ENCODE results near the gene BIRC5.

The BIRC5 gene

DNA sequence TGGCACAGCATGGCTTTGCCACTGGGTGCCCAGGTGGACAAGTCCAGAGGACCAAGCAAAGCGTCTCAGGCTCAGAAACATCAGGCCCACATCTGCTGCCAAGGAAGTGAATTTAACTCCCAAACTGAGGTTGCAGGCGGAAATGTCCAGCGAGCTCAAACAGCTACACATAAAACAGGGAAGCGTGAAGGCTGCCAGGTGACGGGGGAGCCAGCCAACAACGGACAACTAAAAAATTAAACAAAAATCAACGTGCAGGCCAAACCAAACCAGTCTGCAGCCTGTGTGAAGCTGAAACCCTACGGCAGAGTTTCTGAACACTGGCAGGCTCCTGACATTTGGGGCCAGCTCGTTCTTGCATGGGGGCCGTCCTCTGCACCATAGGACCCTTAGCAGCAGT is 29.7 kb upstream of the BIRC5 start:
- no peak for DNase-seq (ENCODE audit: low read depth)

DNA sequence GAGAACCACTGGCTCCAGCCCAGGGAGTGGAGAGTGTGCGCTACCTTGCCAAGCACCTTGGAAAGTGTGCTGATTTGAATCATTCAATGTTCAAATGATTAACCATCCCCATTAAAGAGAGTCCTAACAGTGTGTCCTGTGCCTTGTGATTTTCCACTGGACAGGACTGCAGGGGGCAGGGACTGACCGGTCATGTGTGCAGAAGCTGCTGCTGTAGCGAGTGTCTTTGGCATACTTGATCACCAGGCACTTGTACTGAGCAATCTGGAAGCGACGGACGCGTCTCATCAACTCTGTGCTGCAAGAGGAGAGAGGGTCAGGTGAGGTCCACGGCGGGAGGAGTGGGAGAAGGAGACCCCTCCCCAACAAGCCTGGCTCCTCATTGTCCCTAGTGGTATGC is 29.2 kb upstream of the BIRC5 start:
- DNase-seq (ENCODE audit: low read depth): no peak

DNA sequence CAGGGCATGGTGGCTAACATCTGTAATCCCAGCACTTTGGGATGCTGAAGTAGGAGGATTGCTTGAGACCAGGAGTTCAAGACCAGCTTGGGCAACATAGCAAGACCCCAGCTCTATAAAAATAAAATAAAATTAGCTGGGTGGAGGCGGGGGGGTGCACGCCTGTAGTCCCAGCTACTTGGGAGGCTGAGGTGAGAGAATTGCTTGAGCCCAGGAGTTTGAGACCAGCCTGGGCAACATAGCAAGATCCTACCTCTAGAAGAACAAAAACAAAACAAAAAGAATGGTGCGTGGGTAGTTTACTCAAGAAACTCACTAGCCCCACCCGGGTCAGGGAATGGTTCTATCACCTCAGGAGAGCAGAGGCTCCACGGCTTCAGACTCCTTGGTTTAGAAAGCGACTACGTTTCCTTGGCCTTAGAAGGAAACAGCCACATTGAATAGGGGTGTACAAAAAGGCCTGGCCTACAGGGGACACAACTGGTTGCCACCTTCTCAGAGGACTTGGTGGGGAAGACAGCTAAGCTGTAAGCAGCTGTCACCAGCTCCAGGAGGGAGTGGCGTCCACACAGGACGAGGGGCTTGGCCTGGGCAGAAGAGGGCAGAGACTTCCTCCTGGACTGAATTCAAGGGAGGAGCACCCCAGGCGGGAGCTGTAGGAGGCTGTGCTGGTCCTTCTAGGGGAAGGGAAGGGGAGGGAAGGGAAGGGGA is 27.9 kb upstream of the BIRC5 start:
- no peak for DNase-seq (ENCODE audit: low read depth)

DNA sequence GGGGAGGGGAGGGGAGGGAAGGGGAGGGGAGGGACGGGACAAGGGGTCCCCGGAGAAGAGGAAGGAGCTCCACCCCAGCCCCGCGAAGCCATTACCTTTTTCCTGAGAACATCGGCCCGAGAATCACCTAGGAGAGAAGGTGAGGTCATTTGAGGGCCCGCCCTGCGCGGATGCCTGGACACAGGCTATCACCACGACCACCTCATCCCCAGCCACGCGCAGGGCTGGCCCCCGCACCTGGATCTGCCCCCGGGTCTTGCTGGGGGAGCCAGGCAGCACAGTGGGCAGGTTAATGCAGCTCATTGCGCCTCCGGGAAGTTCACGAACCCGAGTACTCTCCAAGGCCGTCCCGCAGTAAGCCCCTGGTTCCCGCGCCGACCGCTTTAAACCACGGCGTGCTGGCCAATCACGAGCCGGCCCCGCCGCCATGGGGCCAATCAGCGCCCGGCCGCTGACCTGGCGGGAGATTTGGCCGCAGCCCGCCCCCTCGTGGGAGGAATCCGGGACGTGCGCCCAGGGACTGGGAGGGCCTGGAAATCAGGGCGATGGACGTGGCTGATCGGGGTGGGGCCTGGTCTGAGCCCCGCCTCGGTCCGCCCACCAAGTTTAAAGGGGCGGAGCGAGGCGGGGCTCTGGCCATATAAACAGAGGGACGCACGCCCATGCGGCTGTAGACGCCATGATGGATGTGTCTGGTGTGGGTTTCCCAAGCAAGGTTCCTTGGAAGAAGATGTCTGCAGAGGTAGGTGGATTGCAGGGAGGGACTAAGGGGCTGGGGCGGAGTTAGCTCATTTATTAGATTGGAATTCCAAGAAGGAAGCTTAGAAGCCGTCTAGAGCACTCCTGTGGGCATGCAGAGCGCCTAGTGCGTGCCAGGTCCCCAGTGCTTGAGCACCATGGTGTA is 27.1 kb upstream of the BIRC5 start, which contains the start of the genes AFMID and TK1:
AFMID (plus strand) TSS at position 671 of the 904 bp plus-strand sequence; CDS start at position 680, 9 bp downstream.
TK1 (minus strand) TSS at position 361 of the 904 bp plus-strand sequence; CDS start at position 303, 58 bp downstream.
- DNase-seq (ENCODE audit: low read depth): peak; percentile 55

DNA sequence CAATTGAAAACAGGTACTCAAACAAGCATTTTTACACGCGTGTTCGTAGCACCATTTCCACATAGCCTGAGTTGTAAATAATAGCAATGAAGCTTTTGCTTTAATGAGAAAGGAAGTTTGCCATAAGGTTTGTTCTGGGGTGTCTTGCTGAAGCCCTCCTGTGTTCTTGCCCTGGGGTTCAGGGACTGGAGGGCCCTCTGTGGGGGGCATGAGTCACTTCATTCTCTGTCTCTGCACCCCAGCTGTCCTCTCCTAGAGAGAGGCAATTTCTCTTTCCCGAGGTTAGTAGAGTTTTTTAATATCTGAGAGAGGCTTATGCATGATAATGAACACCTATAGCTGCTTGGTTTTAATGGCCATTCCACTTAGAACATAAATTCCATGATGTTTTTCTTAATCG is 17.3 kb upstream of the BIRC5 start:
- DNase-seq (ENCODE audit: low read depth): no peak

DNA sequence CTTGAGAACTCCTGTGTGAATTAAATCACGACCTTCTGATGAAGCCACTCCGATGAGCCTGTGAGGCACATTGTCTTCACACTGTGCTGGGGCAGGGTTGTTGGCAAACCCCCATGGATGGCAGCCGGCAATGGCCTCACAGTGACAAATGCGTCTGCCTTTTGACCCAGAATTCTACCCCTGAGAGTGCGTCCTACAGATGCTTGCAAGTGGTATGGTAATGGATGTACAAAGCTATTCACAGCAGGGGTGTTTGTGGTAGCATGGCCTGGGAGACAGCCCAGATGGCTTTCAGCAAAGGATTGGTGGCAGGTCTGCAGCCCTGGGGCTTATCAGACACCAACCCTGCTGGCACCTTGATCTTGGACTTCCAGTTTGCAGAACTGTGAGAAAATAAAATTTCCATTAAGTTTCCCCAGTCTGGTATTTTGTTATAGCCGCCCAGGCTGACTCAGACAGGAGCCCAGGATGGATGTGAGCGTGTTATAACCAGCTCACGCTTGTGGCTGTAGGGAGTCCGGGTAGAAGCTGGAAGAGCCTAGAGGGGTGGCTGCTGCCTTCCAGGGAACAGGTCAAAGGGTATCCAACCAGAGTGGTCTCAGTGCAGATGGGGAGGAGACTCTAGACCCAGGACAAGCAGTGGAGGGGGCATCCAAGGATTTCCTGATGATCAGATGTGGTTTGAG is 16.8 kb upstream of the BIRC5 start:
- no peak for DNase-seq (ENCODE audit: low read depth)

DNA sequence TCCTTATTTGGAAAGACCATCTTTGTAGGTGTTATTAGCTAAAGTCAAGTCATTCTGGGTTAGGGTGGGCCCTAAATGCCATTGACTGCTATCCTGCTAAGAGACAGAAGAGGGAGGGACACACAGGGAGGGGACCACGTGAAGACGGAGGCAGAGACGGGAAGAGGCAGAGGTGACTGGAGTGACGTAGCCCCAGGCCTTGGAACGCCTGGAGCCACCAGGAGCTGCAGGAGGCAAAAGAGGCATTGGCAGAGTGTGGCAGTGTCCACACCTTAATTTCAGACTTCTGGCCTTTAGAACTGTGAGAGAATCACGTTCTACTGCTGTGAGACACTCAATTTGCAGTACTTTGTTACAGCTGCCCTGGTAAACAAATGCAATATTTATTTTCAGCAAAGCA is 13.6 kb upstream of the BIRC5 start:
- no peak for DNase-seq (ENCODE audit: low read depth)

DNA sequence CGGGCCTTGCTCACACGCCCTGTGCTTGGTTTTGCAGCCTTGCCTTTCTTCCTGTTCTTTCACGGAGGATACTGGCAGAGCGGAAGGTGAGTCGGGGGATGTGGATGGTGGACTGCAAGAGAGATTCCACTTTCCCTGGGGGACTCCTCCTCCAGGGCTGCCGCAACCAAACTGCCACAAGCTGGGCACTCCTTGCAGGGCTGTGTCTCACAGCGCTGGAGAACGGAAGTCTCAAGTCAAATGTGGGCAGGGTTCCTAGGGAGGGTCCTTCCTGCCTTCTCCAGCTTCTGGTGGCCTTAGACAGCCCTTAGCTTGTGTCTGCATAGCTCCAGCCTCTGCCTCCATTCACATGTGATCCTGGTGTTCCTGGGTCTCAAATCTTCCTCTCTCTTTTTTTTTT is 11.4 kb upstream of the BIRC5 start:
- DNase-seq (ENCODE audit: low read depth): no peak

DNA sequence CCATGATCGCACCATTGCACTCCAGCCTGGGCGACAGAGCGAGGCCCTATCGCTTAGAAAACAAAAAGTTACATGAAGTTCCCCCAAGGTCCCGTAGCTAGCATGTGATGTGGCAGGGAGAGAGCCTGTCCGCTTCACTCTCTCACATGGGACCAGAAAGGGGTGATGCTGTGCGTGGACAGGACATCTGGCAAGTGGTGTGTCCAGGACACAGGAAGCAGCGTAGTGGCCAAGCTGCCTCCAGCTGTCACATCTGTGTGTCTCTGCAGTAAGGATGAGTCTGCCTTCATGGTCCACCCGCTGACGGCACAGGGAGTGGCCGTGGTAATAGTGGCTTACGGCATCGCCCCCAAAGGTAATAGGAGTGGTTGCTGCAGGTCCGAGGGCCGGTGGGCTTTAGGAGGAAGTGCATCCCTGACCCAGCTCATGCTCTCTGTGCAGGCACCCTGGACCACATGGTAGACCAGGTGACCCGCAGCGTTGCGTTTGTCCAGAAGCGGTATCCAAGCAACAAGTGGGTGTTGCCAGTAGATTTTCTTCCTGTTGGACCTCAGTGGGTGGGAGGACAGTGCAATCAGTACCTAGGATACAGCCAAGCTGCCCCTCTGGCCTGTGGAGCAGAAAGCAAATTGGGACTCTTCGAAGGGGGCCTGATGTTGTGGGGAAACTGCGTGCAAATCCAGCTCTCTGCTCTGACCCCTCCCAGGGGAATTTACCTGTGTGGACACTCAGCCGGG is 9.5 kb upstream of the BIRC5 start:
- DNase-seq (ENCODE audit: low read depth): no peak

DNA sequence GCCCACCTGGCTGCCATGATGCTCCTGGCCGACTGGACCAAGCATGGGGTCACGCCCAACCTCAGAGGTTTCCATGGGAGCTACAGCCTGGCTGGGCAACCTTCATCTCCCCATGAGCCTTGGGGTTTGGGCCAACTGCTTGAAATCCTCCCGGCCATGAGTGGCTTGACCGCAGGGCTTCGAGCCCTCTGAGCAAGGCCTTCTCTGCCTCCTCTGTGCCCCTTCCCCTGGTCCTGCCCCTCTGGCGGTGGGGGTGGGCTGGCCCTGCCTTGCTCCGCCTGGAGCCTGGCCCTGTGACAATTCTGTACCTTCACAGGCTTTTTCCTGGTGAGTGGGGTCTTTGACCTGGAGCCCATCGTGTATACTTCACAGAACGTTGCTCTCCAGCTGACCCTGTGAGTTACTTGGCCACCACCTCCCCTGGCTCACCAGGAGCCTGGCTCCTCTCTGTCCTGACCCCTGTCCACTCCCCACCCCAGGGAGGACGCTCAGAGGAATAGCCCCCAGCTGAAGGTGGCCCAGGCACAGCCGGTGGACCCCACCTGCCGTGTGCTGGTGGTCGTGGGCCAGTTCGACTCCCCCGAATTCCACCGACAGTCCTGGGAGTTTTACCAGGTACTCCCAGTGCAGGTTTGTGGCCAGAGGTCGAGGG is 8.8 kb upstream of the BIRC5 start:
- DNase-seq (ENCODE audit: low read depth): no peak

DNA sequence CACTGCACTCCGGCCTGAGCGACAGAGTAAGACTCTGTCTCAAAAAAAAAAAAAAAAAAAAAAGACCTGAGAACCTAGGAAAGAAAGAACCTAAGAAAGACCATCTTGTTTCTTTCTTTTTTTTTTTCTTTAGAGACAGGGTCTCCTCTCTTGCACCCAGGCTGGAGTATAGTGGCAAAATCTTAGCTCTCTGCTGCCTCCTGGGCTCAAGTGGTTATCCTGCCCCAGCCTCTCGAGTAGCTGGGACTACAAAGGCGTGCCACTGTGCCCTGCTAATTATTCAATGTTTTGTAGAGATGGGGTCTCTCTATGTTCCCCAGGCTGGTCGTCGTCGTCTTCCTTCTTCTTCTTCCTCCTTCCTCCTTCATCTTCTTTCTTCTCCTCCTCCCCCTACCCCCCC is 7.8 kb upstream of the BIRC5 start:
- no peak for DNase-seq (ENCODE audit: low read depth)

DNA sequence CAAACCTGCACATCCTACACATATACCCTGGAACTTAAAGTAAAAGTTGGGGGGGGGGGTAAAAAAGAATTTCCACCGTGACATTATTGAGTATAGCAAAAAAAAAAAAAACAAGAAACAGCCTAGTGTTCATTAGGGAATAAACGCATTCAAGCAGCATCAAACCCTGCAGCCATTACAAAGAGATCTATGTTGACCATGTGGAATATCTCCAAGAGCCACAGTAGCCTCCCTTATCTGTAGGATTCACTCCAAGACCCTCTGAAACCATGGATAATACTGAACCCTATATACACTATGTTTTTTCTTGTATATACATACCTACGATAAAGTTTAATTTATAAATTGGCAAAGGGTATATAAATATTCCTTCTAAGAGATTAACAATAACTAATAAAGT is 5.6 kb upstream of the BIRC5 start:
- no peak for DNase-seq (ENCODE audit: low read depth)

DNA sequence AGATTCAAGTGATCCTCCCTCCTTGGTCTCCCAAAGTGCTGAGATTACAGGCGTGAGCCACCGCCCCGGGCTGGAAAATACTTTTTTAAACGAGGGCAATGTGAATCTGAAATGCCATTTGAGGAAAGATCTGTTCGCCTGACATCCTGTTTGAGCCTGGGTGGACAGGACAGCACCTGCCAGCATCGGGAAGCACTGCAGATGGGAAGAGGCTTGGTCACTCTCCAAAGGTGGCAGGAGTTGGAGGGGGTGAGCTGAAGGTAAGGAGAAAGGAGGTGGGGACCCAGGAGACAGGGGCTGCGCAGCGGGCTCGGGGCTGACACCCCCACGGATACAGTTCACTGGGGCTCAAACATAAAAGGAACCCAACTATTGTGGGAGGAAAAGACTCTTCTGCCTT is 3.9 kb upstream of the BIRC5 start:
- DNase-seq (ENCODE audit: low read depth): no peak

DNA sequence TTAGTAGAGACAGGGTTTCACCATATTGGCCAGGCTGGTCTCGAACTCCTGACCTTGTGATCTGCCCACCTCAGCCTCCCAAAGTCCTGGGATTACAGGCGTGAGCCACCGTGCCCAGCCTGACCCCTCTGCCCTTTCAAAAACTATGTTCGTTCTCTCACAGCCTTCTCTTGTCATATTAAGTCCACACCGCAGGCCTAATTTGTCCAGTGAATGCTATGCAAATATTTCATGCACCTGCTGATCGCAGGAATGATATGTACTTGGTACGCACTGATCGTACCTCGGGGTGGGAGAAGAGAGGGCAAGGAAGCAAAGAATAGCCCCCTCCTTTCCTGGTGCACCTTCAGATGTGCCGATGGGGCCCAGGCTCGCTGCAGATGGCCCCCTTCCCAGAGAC is 3.0 kb upstream of the BIRC5 start:
- no peak for DNase-seq (ENCODE audit: low read depth)

DNA sequence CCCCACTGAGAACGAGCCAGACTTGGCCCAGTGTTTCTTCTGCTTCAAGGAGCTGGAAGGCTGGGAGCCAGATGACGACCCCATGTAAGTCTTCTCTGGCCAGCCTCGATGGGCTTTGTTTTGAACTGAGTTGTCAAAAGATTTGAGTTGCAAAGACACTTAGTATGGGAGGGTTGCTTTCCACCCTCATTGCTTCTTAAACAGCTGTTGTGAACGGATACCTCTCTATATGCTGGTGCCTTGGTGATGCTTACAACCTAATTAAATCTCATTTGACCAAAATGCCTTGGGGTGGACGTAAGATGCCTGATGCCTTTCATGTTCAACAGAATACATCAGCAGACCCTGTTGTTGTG is 631 bp downstream of the BIRC5 start:
- DNase-seq (ENCODE audit: low read depth): no peak

DNA sequence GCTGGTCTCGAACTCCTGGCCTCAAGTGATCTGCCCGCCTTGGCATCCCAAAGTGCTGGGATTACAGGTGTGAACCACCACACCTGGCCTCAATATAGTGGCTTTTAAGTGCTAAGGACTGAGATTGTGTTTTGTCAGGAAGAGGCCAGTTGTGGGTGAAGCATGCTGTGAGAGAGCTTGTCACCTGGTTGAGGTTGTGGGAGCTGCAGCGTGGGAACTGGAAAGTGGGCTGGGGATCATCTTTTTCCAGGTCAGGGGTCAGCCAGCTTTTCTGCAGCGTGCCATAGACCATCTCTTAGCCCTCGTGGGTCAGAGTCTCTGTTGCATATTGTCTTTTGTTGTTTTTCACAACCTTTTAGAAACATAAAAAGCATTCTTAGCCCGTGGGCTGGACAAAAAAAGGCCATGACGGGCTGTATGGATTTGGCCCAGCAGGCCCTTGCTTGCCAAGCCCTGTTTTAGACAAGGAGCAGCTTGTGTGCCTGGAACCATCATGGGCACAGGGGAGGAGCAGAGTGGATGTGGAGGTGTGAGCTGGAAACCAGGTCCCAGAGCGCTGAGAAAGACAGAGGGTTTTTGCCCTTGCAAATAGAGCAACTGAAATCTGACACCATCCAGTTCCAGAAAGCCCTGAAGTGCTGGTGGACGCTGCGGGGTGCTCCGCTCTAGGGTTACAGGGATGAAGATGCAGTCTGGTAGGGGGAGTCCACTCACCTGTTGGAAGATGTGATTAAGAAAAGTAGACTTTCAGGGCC is 5.5 kb downstream of the BIRC5 start:
- DNase-seq (ENCODE audit: low read depth): no peak

DNA sequence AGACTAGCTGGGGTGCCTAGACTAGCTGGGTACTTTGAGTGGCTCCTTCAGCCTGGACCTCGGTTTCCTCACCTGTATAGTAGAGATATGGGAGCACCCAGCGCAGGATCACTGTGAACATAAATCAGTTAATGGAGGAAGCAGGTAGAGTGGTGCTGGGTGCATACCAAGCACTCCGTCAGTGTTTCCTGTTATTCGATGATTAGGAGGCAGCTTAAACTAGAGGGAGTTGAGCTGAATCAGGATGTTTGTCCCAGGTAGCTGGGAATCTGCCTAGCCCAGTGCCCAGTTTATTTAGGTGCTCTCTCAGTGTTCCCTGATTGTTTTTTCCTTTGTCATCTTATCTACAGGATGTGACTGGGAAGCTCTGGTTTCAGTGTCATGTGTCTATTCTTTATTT is 9.0 kb downstream of the BIRC5 start:
- no peak for DNase-seq (ENCODE audit: low read depth)

DNA sequence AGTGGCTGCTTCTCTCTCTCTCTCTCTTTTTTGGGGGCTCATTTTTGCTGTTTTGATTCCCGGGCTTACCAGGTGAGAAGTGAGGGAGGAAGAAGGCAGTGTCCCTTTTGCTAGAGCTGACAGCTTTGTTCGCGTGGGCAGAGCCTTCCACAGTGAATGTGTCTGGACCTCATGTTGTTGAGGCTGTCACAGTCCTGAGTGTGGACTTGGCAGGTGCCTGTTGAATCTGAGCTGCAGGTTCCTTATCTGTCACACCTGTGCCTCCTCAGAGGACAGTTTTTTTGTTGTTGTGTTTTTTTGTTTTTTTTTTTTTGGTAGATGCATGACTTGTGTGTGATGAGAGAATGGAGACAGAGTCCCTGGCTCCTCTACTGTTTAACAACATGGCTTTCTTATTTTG is 9.7 kb downstream of the BIRC5 start:
- DNase-seq (ENCODE audit: low read depth): no peak

DNA sequence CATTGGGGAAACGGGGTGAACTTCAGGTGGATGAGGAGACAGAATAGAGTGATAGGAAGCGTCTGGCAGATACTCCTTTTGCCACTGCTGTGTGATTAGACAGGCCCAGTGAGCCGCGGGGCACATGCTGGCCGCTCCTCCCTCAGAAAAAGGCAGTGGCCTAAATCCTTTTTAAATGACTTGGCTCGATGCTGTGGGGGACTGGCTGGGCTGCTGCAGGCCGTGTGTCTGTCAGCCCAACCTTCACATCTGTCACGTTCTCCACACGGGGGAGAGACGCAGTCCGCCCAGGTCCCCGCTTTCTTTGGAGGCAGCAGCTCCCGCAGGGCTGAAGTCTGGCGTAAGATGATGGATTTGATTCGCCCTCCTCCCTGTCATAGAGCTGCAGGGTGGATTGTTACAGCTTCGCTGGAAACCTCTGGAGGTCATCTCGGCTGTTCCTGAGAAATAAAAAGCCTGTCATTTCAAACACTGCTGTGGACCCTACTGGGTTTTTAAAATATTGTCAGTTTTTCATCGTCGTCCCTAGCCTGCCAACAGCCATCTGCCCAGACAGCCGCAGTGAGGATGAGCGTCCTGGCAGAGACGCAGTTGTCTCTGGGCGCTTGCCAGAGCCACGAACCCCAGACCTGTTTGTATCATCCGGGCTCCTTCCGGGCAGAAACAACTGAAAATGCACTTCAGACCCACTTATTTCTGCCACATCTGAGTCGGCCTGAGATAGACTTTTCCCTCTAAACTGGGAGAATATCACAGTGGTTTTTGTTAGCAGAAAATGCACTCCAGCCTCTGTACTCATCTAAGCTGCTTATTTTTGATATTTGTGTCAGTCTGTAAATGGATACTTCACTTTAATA is 10.4 kb downstream of the BIRC5 start:
- no peak for DNase-seq (ENCODE audit: low read depth)

All from stimulated activated CD8-positive, alpha-beta memory T cell treated with anti-CD3 and anti-CD28 coated beads, Interleukin-12 subunit alpha, Interleukin-12 subunit beta, amount 100 ng/mL, for 1 hour (primary cell).